ENCODE data around the gene GLYR1. TPM values are rescaled to one million over a fixed set of nuclear protein-coding genes. Genes with fewer than 3 reads are reported as not detected.

GLYR1 gene
- total and polyA plus RNA-seq, 10 of the 15 experiments (the other 5 are each of a cell fraction or from before 2014, with no cell fraction given): 7.3 to 90.2 (median 57.2) TPM

- no peak for TF ChIP-seq GABPA (IDR thresholded peaks at IDR 0.05; ENCODE audit: low read depth)
- no peak for TF ChIP-seq YBX1 (IDR thresholded peaks at IDR 0.05)
- no peak for TF ChIP-seq NR2F1 (conservative IDR thresholded peaks at IDR 0.05)
- no peak for TF ChIP-seq ZNF622 (IDR thresholded peaks at IDR 0.05)
- no peak for TF ChIP-seq PKNOX1 (IDR thresholded peaks at IDR 0.05)
Observed at GRCh38 chr16:4811242-4811641, 35.8 kb downstream of the GLYR1 start (continued).

- SMC1A ChIA-PET (ENCODE audit: uncharacterized antibody, unreplicated experiment): no interaction called here
- no peak for DNase-seq (ENCODE audit: low read depth, low spot score)
- CTCF ChIA-PET: interaction anchor here (0.6 to 0.7 kb wide), 2 partner anchors 29 to 517 kb away, joined by 3 read pairs; no protein-coding TSS in a partner anchor
- H3K4me2 ChIP-seq (ENCODE audit: control insufficient read depth, insufficient read depth): no peak overlapping the region
- no peak overlapping the region for H3K4me3 ChIP-seq
- peaks cover 6% of the 10 kb centered on the region; the same call in 1 of the 2 replicates for H3K4me1 ChIP-seq (ENCODE audit: control insufficient read depth, insufficient read depth, low read length)
- no peak overlapping the region for H2AFZ ChIP-seq (ENCODE audit: control insufficient read depth, low read depth, low read length)
- H3K36me3 ChIP-seq (ENCODE audit: control insufficient read depth in 2 of 2, insufficient read depth in 2 of 2, low read length in 1 of 2): peaks cover 5 to 11% of the 10 kb centered on the region in 2 experiments
- no peaks in the 10 kb centered on the region for H3K27me3 ChIP-seq (replicated peaks in 1 of 2; ENCODE audit: control insufficient read depth in 2 of 2, insufficient read depth in 2 of 2, low read length in 1 of 2)
- no peaks in the 10 kb centered on the region for H4K20me1 ChIP-seq (ENCODE audit: control insufficient read depth, insufficient read depth)
- no peak for FAIRE-seq
- H3K9ac ChIP-seq (ENCODE audit: control insufficient read depth, insufficient read depth, low read length): no peak overlapping the region
- H3K27ac ChIP-seq (ENCODE audit: control insufficient read depth, insufficient read depth): no peak overlapping the region
- no TSS peak for BruUV-seq (replicated peaks)
- RAD21 ChIA-PET (ENCODE audit: unreplicated experiment): no interaction called here
- POLR2A ChIA-PET: interaction anchor here (0.6 kb wide), 1 partner anchor 33 kb away, joined by 5 read pairs; no protein-coding TSS in a partner anchor
- no peaks in the 10 kb centered on the region for H3K9me3 ChIP-seq (replicated peaks; ENCODE audit: control insufficient read depth, insufficient read depth, low read length)
- H3K79me2 ChIP-seq (ENCODE audit: control insufficient read depth, insufficient read depth, low read length): no peaks in the 10 kb centered on the region
- WGBS (ENCODE audit: insufficient coverage, insufficient replicate concordance, low lambda C conversion rate, missing lambda C conversion rate): 94% methylated on average over 6 of the region's 6 CpGs
- intact Hi-C loops (cut with micrococcal nuclease; ENCODE audit: unreplicated experiment) (loop anchor here (10.0 kb wide), 2 partner anchors 149 to 191 kb away; partner anchors contain the start of genes SEC14L5 and UBALD1), in situ Hi-C loops (cut with MboI) (no loop called here)
- no peak for ATAC-seq
- no peak for TF ChIP-seq PRDM15 (CRISPR knock-in tag; IDR thresholded peaks at IDR 0.05)
- TF ChIP-seq POLR2AphosphoS2 (IDR thresholded peaks at IDR 0.05; ENCODE audit: low read depth, low read length): no peak
- no peak for TF ChIP-seq MXI1 (IDR thresholded peaks at IDR 0.05; ENCODE audit: low read depth, low read length)
- TF ChIP-seq SIN3A (IDR thresholded peaks at IDR 0.05; ENCODE audit: low read depth, low read length): no peak
- no peak for TF ChIP-seq ZNF217 (IDR thresholded peaks at IDR 0.05)
- no peak for TF ChIP-seq SRF (IDR thresholded peaks at IDR 0.05; ENCODE audit: low read depth in 2 of 2, low read length in 2 of 2)
- no peak for TF ChIP-seq REST (IDR thresholded peaks at IDR 0.05; ENCODE audit: low read depth, low read length)
- TF ChIP-seq RAD21 (IDR thresholded peaks at IDR 0.05; ENCODE audit: insufficient read depth, low read depth, low read length): no peak
- no peak for TF ChIP-seq JUND (IDR thresholded peaks at IDR 0.05; ENCODE audit: low read depth, low read length)
- TF ChIP-seq SMAD5 (IDR thresholded peaks at IDR 0.05; ENCODE audit: low read depth): no peak
- TF ChIP-seq TCF3 (IDR thresholded peaks at IDR 0.05; ENCODE audit: borderline replicate concordance, insufficient read depth, low read depth, low read length): no peak
Observed at GRCh38 chr16:4806280-4806679, 40.8 kb downstream of the GLYR1 start.
